ENCODE data around the gene MYL6. TPM values are rescaled to one million over a fixed set of nuclear protein-coding genes. Genes with fewer than 3 reads are reported as not detected.

MYL6 gene
- total and polyA plus RNA-seq, 9 of the 15 experiments (the other 6 are each of a cell fraction or from before 2014, with no cell fraction given) = 557 to 1,664 (median 958) TPM

DNA sequence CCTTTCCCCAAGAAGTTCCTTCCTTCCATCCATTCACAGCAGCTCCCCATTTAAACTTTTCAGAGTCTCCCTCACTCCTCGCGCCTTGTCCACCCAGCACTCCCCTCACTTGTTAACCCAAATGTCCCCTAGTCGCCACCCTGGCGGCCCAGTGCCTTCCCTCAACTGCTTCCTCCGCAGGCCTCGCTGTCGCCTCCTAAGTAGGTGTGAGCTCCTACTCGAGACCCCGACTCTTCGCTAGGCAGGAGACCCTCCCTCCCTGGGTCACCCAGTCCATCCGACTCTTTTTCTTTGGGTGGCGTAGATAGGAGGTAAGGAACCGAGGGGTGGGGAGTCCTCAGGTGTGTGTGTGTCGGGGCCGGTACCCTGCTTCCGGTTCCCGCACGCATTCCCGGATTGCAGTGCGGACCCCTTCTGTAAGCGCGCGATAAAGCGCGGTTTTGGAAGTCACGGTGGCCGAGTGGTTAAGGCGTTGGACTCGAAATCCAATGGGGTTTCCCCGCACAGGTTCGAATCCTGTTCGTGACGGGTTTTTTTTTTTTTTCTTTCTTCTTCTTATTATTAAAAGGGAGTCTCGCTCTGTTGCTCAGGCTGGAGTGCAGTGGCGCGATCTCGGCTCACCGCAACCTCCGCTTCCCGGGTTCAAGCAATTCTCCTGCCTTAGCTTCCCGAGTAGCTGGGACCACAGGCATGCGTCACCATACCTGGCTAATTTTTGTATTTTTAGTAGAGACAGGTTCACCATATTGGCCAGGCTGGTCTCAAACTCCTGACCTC is 31.9 kb downstream of the MYL6 start (continued):
- TF ChIP-seq, protein P1, sequence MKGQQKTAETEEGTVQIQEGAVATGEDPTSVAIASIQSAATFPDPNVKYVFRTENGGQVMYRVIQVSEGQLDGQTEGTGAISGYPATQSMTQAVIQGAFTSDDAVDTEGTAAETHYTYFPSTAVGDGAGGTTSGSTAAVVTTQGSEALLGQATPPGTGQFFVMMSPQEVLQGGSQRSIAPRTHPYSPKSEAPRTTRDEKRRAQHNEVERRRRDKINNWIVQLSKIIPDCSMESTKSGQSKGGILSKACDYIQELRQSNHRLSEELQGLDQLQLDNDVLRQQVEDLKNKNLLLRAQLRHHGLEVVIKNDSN (CRISPR knock-in tag; IDR thresholded peaks at IDR 0.05) = peak; percentile 5; the same call in 1 of the 2 replicates
- TF ChIP-seq FOXP1 (CRISPR knock-in tag; IDR thresholded peaks at IDR 0.05) (peak; percentile 50; the same call in 1 of the 2 replicates), NBN (IDR thresholded peaks at IDR 0.05; ENCODE audit: low read depth) (peak; percentile 87), CSDE1 (IDR thresholded peaks at IDR 0.05) (no peak), GTF2E2 (tag; IDR thresholded peaks at IDR 0.05) (no peak), CHCHD3 (CRISPR knock-in tag; IDR thresholded peaks at IDR 0.05) (no peak), HNRNPK (IDR thresholded peaks at IDR 0.05; ENCODE audit: low read depth, low read length, poor library complexity, severe bottlenecking) (no peak), RBM39 (optimal IDR thresholded peaks at IDR 0.05; ENCODE audit: low read depth, low read length) (no peak), ZFP1 (CRISPR knock-in tag; IDR thresholded peaks at IDR 0.05) (no peak), HDGF (IDR thresholded peaks at IDR 0.05) (0 out of 2 replicates have a peak, but pooled peaks have one; percentile 75), POLR2AphosphoS5 (IDR thresholded peaks at IDR 0.05; ENCODE audit: control insufficient read depth, insufficient read depth, low read depth, low read length) (peak; percentile 18; the same call in 1 of the 2 replicates), ZNF699 (CRISPR knock-in tag; IDR thresholded peaks at IDR 0.05; ENCODE audit: insufficient replicate concordance) (no peak), BCL6 (CRISPR knock-in tag; IDR thresholded peaks at IDR 0.05) (no peak), SAFB (IDR thresholded peaks at IDR 0.05; ENCODE audit: borderline replicate concordance, low read depth, low read length) (no peak)
- TF ChIP-seq, protein P2, sequence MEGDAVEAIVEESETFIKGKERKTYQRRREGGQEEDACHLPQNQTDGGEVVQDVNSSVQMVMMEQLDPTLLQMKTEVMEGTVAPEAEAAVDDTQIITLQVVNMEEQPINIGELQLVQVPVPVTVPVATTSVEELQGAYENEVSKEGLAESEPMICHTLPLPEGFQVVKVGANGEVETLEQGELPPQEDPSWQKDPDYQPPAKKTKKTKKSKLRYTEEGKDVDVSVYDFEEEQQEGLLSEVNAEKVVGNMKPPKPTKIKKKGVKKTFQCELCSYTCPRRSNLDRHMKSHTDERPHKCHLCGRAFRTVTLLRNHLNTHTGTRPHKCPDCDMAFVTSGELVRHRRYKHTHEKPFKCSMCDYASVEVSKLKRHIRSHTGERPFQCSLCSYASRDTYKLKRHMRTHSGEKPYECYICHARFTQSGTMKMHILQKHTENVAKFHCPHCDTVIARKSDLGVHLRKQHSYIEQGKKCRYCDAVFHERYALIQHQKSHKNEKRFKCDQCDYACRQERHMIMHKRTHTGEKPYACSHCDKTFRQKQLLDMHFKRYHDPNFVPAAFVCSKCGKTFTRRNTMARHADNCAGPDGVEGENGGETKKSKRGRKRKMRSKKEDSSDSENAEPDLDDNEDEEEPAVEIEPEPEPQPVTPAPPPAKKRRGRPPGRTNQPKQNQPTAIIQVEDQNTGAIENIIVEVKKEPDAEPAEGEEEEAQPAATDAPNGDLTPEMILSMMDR (IDR thresholded peaks at IDR 0.05 in 2 of 3, conservative IDR thresholded peaks at IDR 0.05 in 1 of 3; ENCODE audit: insufficient read depth in 2 of 3, low read depth in 1 of 3, low read length in 3 of 3) = no peak
- TF ChIP-seq, protein P3, sequence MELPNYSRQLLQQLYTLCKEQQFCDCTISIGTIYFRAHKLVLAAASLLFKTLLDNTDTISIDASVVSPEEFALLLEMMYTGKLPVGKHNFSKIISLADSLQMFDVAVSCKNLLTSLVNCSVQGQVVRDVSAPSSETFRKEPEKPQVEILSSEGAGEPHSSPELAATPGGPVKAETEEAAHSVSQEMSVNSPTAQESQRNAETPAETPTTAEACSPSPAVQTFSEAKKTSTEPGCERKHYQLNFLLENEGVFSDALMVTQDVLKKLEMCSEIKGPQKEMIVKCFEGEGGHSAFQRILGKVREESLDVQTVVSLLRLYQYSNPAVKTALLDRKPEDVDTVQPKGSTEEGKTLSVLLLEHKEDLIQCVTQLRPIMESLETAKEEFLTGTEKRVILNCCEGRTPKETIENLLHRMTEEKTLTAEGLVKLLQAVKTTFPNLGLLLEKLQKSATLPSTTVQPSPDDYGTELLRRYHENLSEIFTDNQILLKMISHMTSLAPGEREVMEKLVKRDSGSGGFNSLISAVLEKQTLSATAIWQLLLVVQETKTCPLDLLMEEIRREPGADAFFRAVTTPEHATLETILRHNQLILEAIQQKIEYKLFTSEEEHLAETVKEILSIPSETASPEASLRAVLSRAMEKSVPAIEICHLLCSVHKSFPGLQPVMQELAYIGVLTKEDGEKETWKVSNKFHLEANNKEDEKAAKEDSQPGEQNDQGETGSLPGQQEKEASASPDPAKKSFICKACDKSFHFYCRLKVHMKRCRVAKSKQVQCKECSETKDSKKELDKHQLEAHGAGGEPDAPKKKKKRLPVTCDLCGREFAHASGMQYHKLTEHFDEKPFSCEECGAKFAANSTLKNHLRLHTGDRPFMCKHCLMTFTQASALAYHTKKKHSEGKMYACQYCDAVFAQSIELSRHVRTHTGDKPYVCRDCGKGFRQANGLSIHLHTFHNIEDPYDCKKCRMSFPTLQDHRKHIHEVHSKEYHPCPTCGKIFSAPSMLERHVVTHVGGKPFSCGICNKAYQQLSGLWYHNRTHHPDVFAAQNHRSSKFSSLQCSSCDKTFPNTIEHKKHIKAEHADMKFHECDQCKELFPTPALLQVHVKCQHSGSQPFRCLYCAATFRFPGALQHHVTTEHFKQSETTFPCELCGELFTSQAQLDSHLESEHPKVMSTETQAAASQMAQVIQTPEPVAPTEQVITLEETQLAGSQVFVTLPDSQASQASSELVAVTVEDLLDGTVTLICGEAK (IDR thresholded peaks at IDR 0.05) = peak; percentile 92
- TF ChIP-seq, protein P3 (CRISPR knock-in tag; IDR thresholded peaks at IDR 0.05) = no peak

Data from K562 (cell line).